Parietal lobe (tissue), 1 donor: ENCODE data around the gene ZBP1. TPM values are rescaled to one million over a fixed set of nuclear protein-coding genes. Genes with fewer than 3 reads are reported as not detected.

Source experiments
- total RNA-seq: library from RNA; depleted of rRNA; stranded (reverse); fragments of >200 nt; gene quantifications from one replicate; pipeline ENCODE4 v1.2.3, GENCODE V29; 2014

Gene ZBP1
- total RNA-seq: not detected

DNA sequence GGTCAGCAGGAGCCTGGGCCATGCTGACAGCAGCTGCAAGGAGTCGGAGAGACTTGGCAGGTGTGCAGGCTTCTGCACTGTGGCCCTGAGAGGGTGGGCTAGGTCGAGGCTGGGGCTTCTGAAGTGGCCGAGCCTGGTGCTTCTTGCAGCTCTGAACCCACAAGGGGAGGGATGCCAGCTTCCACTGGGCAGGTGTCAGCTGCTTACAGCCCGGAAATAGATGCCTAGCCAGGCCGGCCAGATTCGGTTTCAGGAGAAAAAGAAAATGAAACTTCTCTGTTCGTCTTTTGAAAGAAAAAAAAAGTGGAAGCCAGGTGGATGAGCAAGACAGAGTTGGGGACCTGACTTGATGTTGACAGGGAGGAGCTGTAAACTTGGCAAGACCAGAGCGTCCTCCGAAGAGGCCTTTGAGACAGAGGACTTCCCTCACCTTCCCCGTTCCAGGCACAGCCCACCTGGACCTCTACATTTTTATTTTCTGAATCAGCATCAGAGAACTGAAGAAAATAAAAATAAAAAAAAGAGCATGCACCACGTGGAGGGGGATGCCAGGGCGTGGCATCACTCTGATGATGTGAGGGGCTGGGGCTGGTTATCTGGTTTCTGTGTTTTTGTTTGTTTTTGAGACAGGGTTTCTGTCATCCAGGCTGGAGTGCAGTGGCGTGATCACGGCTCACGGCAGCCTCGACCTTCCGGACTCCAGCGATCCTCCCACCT is at the start of gene ZBP1:
TSS of gene ZBP1 (minus strand) at position 153 of the 717 bp plus-strand sequence. CDS start at position 22, 131 bp downstream.

GRCh38 chr20:57560554-57561355 is 59.5 kb downstream of the ZBP1 start, which contains the start of gene PCK1:
TSS of gene PCK1 (plus strand) at chr20:57561110. CDS start at chr20:57561412, 302 bp downstream.

Other genes with a start within 250 kb of the ZBP1 start
- gene RBM38, start 229.0 kb downstream of the ZBP1 start, total RNA-seq: 8.5 TPM
- not detected for gene CTCFL, start 95.3 kb downstream of the ZBP1 start, total RNA-seq
- gene PCK1, start 59.3 kb downstream of the ZBP1 start, total RNA-seq: not detected
- 7.5 TPM for gene PMEPA1, start 89.6 kb upstream of the ZBP1 start, total RNA-seq